Measurements from ENCODE around the gene MST1R.
A peak's percentile ranks its signal among the peaks of the same experiment; 100 is the strongest.

GRCh38 chr3:49903451-49904424, at the start of gene MST1R:
- TF ChIP-seq POLR2A (IDR thresholded peaks at IDR 0.05) (peak in 1 of 2 donors; percentile 54), CTCF (IDR thresholded peaks at IDR 0.05) (peak in 1 of 6 experiments; percentile 18)
